RWPE1 (cell line): ENCODE results near the gene NIPAL4.

Experiments
- CTCF ChIA-PET: fragments of 350-600 bp; sonication (Branson Sonifier 250); formaldehyde crosslinking; extraction: SDS; loops from one replicate; lab custom pipeline; 2021; lab: Yijun Ruan, JAX
- POLR2A ChIA-PET: fragments of 400-600 bp; formaldehyde crosslinking; extraction: SDS; loops from one replicate; lab custom pipeline; 2020; ENCODE audit warnings: antibody characterized with exemption; ENCODE audit not compliant: low non-redundant PET; lab: Yijun Ruan, JAX
- DNase-seq: peaks from one replicate; pipeline ENCODE4 v3.0.0; 2012; ENCODE audit warnings: low spot score
- H3K27ac ChIP-seq: fragments of 450-650 bp; 2 replicates; pipeline ENCODE4 v1.5.1; 2017
- CTCF ChIP-seq: fragments of 450-650 bp; conservative IDR thresholded peaks from 2 replicates; pipeline ENCODE4 v1.5.1; 2017; ENCODE audit warnings: low read depth, mild to moderate bottlenecking

Gene NIPAL4

GRCh38 chr5:157516626-157517325 lies 56.8 kb downstream of the NIPAL4 start:
- ChIA-PET POLR2A (no interaction called here), CTCF (interaction anchor here (0.8 to 1.1 kb wide), 5 partner anchors 9 to 226 kb away, joined by 3 to 4 read pairs (median 3); no protein-coding TSS in a partner anchor)
- TF ChIP-seq CTCF, result no peak
- peak; percentile 16 for DNase-seq
- H3K27ac ChIP-seq, result no peak overlapping the region

GRCh38 chr5:157518963-157519362 lies 59.0 kb downstream of the NIPAL4 start:
- DNase-seq, result no peak
- POLR2A ChIA-PET, result no interaction called here
- H3K27ac ChIP-seq, result no peak overlapping the region
- no peak for TF ChIP-seq CTCF
- CTCF ChIA-PET, result interaction anchor here (0.5 to 0.6 kb wide), 2 partner anchors 75 to 95 kb away, joined by 3 read pairs; no protein-coding TSS in a partner anchor

GRCh38 chr5:157519579-157520253 lies 59.7 kb downstream of the NIPAL4 start:
- no peak for DNase-seq
- ChIA-PET CTCF (interaction anchor here (0.5 kb wide), 1 partner anchor 76 kb away, joined by 3 read pairs; no protein-coding TSS in a partner anchor), POLR2A (no interaction called here)
- no peak overlapping the region for H3K27ac ChIP-seq
- TF ChIP-seq CTCF, result no peak

GRCh38 chr5:157520911-157521703 lies 61.1 kb downstream of the NIPAL4 start:
- ChIA-PET POLR2A (no interaction called here), CTCF (interaction anchor here (0.7 kb wide), 1 partner anchor 130 kb away, joined by 3 read pairs; no protein-coding TSS in a partner anchor)
- no peak for TF ChIP-seq CTCF
- peak; percentile 25 for DNase-seq
- no peak overlapping the region for H3K27ac ChIP-seq

GRCh38 chr5:157521704-157522029 lies 61.7 kb downstream of the NIPAL4 start:
- POLR2A ChIA-PET, result no interaction called here
- CTCF ChIA-PET, result interaction anchor here (0.7 kb wide), 1 partner anchor 129 kb away, joined by 3 read pairs; no protein-coding TSS in a partner anchor
- no peak for TF ChIP-seq CTCF
- H3K27ac ChIP-seq, result no peak overlapping the region
- no peak for DNase-seq

- ChIA-PET CTCF (no interaction called here), POLR2A (no interaction called here)
- no peak for DNase-seq
- H3K27ac ChIP-seq, result no peak overlapping the region
- TF ChIP-seq CTCF, result no peak
These were observed 64.0 kb downstream of the NIPAL4 start for GRCh38 chr5:157523976-157524375.
